MCF 10A (cell line): ENCODE measurements around the gene RRM2. TPM values are rescaled to one million over a fixed set of nuclear protein-coding genes. Genes with fewer than 3 reads are reported as not detected.

Source experiments
- BruUV-seq: library from RNA; stranded (reverse); fragments of 400-500 nt; replicated peaks from 2 replicates; lab custom pipeline; 2021; lab: Mats Ljungman, UMichigan
- CTCF ChIA-PET: fragments of 300-600 bp; sonication (Branson Sonifier 250); formaldehyde crosslinking; extraction: SDS; loops from one replicate; lab custom pipeline; 2021; ENCODE audit warnings: antibody characterized with exemption, inconsistent platforms; lab: Yijun Ruan, JAX
- POLR2A ChIA-PET: fragments of 300-600, 350-650 bp; sonication (Branson Sonifier 250); formaldehyde crosslinking; extraction: SDS; loops from one replicate; lab custom pipeline; 2020; ENCODE audit warnings: antibody characterized with exemption, inconsistent platforms; lab: Yijun Ruan, JAX
- DNase-seq: peaks from one replicate; pipeline ENCODE4 v3.0.0-alpha.2; 2018; ENCODE audit not compliant: unreplicated experiment
- H3K27ac Mint-ChIP-seq: one replicate; pipeline ENCODE4 v1.8.0; 2022; ENCODE audit warnings: mild to moderate bottlenecking, low read depth, mixed read lengths; ENCODE audit not compliant: unreplicated experiment
- H3K27me3 Mint-ChIP-seq: one replicate; pipeline ENCODE4 v1.8.0; 2022; ENCODE audit warnings: mixed read lengths; ENCODE audit not compliant: insufficient read depth, unreplicated experiment
- H3K36me3 Mint-ChIP-seq: one replicate; pipeline ENCODE4 v1.8.0; 2022; ENCODE audit warnings: mild to moderate bottlenecking, moderate library complexity, mixed read lengths; ENCODE audit not compliant: insufficient read depth, unreplicated experiment
- H3K4me1 Mint-ChIP-seq: one replicate; pipeline ENCODE4 v1.8.0; 2022; ENCODE audit warnings: mixed read lengths; ENCODE audit not compliant: insufficient read depth, unreplicated experiment
- H3K4me3 Mint-ChIP-seq: one replicate; pipeline ENCODE4 v1.8.0; 2022; ENCODE audit warnings: mild to moderate bottlenecking, moderate library complexity, mixed read lengths; ENCODE audit not compliant: unreplicated experiment
- H3K9me3 Mint-ChIP-seq: one replicate; pipeline ENCODE4 v1.8.0; 2022; ENCODE audit warnings: mixed read lengths; ENCODE audit not compliant: unreplicated experiment
- CTCF ChIP-seq: fragments of 200-600 bp; IDR thresholded peaks from one replicate; pipeline ENCODE4 v1.8.0; 2022; ENCODE audit warnings: antibody characterized with exemption, mild to moderate bottlenecking; ENCODE audit not compliant: unreplicated experiment
- intact Hi-C: fragments of 100-400 bp; cut with micrococcal nuclease; formaldehyde crosslinking; loops from 2 replicates; pipeline ENCODE4 v1.14.1; 2022
- total RNA-seq: library from RNA; stranded (reverse); gene quantifications from 2 replicates; pipeline ENCODE4 v1.2.3, GENCODE V29; 2022

Gene RRM2
- total RNA-seq, 1 experiment from 2014 or later = 41.8 TPM

GRCh38 chr2:10173258-10174005, 50.9 kb downstream of the RRM2 start:
- H3K27ac Mint-ChIP-seq = no peak overlapping the region

GRCh38 chr2:10174173-10174572, 51.6 kb downstream of the RRM2 start:
- DNase-seq = no peak
- intact Hi-C loops = no loop called here
- no TSS peak for BruUV-seq
- Mint-ChIP-seq H3K4me3 (no peak overlapping the region), H3K27me3 (no peaks in the 10 kb centered on the region), H3K27ac (no peak overlapping the region), H3K9me3 (no peaks in the 10 kb centered on the region), H3K36me3 (no peaks in the 10 kb centered on the region), H3K4me1 (no peaks in the 10 kb centered on the region)
- POLR2A ChIA-PET = no interaction called here
- no peak for TF ChIP-seq CTCF
- CTCF ChIA-PET = interaction anchor here (0.6 kb wide), 1 partner anchor 75 kb away, joined by 4 read pairs; no protein-coding TSS in a partner anchor

More at GRCh38 chr2:10173258-10174005, 50.9 kb downstream of the RRM2 start:
- BruUV-seq = no TSS peak
- TF ChIP-seq CTCF = no peak
- DNase-seq = no peak
- ChIA-PET CTCF (no interaction called here), POLR2A (no interaction called here)
- Mint-ChIP-seq H3K4me1 (peaks cover 4% of the 10 kb centered on the region), H3K9me3 (no peaks in the 10 kb centered on the region), H3K36me3 (no peaks in the 10 kb centered on the region), H3K27me3 (no peaks in the 10 kb centered on the region), H3K4me3 (no peak overlapping the region)
- intact Hi-C loops = no loop called here

- ChIA-PET CTCF (no interaction called here), POLR2A (no interaction called here)
- no peaks in the 10 kb centered on the region for H3K9me3 Mint-ChIP-seq
- no peaks in the 10 kb centered on the region for H3K4me1 Mint-ChIP-seq
- no peaks in the 10 kb centered on the region for H3K27me3 Mint-ChIP-seq
- DNase-seq = no peak
- no TSS peak for BruUV-seq
- H3K4me3 Mint-ChIP-seq = no peak overlapping the region
- no peak for TF ChIP-seq CTCF
- intact Hi-C loops = no loop called here
- no peak overlapping the region for H3K27ac Mint-ChIP-seq
- H3K36me3 Mint-ChIP-seq = no peaks in the 10 kb centered on the region
Measured at GRCh38 chr2:10175441-10175840, 52.9 kb downstream of the RRM2 start.

GRCh38 chr2:10178751-10179150, 56.2 kb downstream of the RRM2 start:
- no TSS peak for BruUV-seq
- no peak overlapping the region for H3K27ac Mint-ChIP-seq
- no peaks in the 10 kb centered on the region for H3K27me3 Mint-ChIP-seq
- TF ChIP-seq CTCF = no peak
- no peak for DNase-seq
- intact Hi-C loops = no loop called here
- H3K4me3 Mint-ChIP-seq = no peak overlapping the region
- no peaks in the 10 kb centered on the region for H3K36me3 Mint-ChIP-seq
- no peaks in the 10 kb centered on the region for H3K4me1 Mint-ChIP-seq
- CTCF ChIA-PET = no interaction called here
- POLR2A ChIA-PET = no interaction called here
- H3K9me3 Mint-ChIP-seq = no peaks in the 10 kb centered on the region
